ENCODE measurements around the gene BCL6.
"Not testable (repeated sequence)": the region's sequence is repeated elsewhere in the genome, so short reads cannot be mapped to it uniquely, and the experiment has no call there.

The BCL6 gene

GRCh38 chr3:187709155-187709554, 36.1 kb downstream of the BCL6 start:
- no peak for DNase-seq

- DNase-seq: no peak
Observed at GRCh38 chr3:187708696-187709095, 36.6 kb downstream of the BCL6 start.

- DNase-seq: peak; percentile 59
Observed at GRCh38 chr3:187706971-187707370, 38.3 kb downstream of the BCL6 start.

GRCh38 chr3:187705164-187705563, 40.1 kb downstream of the BCL6 start:
- no peak for DNase-seq

GRCh38 chr3:187702507-187703033, 42.7 kb downstream of the BCL6 start, which contains the start of gene RTP2:
Gene RTP2, minus strand, starts transcription at chr3:187702557. Its CDS starts 429 bp downstream, at chr3:187702128.
- no peak for DNase-seq

GRCh38 chr3:187700249-187700648, 45.0 kb downstream of the BCL6 start:
- no peak for DNase-seq

DNA sequence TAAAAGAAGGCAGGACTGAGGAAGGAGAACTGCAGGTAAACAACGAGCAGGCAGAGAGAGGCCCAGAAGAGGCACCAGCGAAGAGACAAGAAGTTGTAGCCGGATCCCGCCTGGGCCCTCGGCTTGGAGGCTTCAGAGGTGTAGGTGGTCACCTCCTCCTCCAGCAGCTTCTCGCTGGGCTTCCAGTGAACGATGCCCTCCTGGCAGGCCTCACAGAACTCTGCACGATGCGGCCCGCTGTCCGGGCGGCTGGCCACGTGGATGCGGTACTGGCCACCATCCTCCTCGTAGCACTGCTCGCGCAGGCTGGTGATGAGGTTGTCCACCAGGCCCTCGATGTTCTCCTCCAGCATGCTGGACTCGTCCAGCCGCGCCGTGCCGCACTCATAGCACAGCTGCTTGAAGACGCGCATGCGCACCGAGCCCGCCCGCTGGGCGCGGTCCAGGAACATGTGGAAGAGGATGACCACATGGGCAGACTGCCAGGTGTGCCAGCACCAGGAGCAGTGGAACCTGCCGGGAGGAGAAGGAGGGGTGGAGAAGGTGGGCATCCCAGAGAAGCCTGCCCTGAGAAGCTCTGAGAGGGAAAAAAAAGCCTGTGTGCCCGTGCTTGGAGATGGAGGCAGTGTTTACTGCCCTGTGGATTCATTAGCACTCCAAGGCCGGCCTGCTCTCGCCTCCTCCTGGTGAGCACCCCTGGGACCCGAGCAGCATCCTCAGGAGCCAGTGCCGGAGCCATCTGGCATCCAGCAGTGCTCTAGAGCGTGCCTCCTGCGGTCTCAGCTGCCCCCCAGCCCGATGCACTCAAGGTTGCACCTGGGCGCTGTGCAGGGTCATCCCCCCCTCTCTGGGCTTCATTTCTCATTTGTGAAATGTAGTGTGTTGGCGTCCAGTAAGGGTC, 46.5 kb downstream of the BCL6 start:
- no peak for DNase-seq

DNA sequence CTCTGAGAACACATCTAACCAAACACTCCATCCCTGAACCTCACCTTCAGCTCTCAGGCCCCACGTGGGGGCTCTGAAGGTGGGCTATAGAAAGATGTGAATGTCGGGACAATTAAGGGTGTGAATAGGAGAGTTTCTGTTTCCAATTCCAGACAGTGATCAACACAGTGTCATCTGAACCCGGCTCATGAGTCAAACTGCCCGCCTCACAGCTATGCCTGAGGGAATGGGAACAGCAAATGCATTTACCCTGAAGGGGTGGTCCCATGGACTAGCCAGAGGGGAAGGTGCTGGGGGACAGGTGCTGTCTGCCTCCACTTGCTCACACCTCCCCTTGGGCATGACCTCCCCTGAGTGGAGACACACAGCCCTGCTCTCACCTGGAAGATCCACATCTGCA, 49.2 kb downstream of the BCL6 start:
- no peak for DNase-seq

- no peak for DNase-seq
Observed at GRCh38 chr3:187695449-187695848, 49.8 kb downstream of the BCL6 start.

- no peak for DNase-seq
Observed at GRCh38 chr3:187694801-187695200, 50.5 kb downstream of the BCL6 start.

DNA sequence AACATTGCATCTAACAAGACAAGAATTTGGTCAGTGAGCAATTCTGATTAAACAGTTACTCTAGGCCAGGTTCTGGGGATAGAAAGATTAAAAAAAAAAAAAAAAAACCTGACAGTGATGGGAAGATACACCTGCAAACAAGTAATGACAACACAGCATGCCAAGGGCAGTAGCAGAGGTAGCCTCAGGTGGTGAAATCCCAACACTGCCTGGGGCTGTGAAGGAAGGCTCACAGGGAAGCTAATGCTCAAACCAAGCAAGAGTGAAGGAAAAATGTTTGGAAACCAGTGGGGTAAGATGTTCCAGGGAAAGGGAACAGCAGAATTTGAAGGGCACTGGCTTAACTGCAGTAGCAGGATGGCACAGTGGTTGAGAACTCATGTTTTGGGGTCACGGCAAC, 51.8 kb downstream of the BCL6 start:
- DNase-seq: no peak

GRCh38 chr3:187689984-187690383, 55.3 kb downstream of the BCL6 start:
- no peak for DNase-seq

DNA sequence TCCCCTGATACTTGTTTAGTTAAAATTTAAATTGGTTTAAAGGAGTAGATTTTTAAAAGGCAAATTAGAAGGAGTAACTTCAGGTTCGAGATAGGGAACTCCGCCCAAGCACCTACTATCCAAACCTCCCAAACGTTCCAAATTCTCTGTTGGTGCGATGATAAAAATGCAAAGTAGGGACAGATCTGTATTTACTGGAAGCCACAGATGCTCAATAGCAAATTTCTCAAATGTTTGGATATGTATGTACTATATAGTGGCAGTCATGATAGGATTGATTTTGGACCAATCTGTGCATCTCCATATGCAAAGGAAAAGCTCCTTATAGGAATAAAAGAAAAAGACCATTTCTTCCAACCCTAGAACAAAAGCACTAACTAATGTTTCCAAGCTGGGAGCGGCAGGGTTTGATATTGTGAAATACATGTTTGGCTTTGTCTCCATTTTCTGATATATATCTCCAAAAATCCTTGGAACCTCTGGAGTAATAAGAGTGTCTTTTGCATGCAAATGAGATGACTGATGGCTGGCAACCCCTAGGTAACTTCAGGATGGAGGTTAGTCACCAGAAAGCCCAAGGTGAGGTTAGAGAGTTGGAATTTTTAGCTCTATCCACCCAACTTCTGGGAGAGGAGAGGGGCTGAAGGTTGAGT, 58.5 kb downstream of the BCL6 start:
- DNase-seq: no peak

GRCh38 chr3:187685948-187686347, 59.3 kb downstream of the BCL6 start:
- DNase-seq: no peak

- DNase-seq: peak; percentile 54
Observed at GRCh38 chr3:187684880-187685279, 60.4 kb downstream of the BCL6 start.

DNA sequence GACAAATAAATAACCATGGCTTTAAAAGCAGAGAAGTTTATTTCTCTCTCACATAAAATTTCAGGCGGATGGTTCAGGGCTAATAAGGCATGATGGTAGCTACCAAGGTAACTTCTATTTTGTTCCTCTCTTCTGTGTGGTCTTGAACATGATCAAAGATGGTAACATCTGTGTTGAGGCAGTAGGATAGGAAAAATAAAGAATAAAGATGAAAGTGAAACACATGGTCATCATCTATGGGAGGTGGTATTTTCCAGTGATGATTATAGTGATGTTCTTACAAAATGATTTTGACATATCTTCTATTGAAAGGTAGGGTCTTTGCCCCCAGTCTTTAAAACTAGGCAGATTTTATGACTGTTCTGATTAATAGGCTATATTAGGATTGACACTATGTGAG, 60.8 kb downstream of the BCL6 start:
- DNase-seq: no peak

- not testable (repeated sequence) for DNase-seq
Observed at GRCh38 chr3:187681756-187682155, 63.5 kb downstream of the BCL6 start.

DNA sequence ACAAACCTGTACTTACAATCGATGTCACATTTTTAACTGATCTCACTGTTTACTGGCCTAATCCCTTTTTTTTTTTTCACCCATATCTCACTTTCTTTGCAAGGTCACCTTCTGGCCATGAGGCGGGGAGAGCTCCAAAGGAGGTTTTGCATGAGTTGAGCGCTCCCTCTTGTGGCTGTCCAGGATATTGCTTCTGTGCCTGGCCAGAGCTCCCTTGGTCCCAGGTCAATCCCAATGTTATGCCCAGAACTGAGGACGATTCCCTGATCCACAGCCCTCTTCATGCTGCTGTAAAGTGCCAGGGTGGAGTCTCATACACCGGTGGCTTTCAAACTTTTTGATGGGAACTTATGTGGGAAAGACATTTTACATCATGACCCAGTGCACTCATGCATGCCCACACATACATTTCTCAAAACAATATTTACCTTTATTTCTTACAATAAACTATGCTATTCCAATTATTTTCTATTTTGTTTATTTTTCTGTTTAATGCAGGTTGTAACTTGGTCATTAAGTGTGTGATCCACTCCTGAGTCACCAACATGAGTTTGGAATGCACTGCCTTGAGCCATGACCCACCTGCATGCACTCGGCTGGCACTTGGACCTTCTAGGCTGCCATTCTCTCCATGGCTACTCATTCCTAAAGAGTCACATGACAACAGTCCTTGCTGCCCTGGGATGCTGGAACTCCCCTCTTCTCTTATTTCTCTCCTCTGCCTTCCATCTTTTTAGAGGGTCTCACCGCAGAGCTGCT, 65.5 kb downstream of the BCL6 start:
- DNase-seq: peak; percentile 82

DNA sequence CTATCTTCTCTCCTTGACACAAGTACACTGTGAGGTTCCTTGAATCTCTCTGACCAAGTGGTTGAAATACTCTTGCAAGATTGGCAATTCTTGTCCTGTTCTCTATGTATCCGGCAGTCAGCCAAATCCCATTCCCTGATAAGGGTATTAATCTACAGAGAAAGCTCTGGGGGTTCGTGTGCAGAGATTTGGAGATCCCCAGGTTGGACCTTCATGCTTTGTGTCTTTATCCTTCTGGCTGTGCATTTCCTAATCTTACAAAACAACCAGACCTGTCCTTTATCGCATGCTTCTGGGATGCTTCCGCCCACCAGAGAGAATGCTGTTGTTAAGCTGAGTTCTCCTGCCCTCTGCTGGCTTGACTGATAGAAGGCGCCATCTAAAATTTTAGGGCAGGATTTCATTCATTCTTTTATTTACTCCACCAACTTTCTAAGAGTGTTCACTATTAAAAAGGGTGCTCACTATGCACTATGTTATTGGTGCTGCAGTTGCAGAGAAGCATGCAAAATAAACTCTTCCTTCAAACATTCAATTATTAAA, 66.5 kb downstream of the BCL6 start:
- peak; percentile 83 for DNase-seq

DNA sequence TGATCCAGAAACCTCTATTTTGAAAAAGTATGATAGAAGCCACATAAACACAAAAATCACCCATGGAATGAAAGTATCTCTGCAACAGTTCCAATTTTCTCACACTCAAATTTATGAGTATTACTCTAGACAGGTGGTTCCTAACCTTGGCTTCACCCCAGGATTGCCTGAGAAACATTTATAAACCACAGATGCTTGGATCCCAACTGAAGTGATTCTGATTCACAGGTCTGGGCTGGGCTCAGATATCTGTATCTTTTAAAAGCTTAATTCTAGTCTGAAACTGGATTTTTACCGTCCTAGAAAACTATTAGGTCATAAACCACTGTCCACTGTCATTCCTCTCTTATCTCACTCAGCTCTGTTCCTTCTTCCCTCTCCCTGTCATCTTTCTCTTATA, 67.7 kb downstream of the BCL6 start:
- DNase-seq: no peak

DNA sequence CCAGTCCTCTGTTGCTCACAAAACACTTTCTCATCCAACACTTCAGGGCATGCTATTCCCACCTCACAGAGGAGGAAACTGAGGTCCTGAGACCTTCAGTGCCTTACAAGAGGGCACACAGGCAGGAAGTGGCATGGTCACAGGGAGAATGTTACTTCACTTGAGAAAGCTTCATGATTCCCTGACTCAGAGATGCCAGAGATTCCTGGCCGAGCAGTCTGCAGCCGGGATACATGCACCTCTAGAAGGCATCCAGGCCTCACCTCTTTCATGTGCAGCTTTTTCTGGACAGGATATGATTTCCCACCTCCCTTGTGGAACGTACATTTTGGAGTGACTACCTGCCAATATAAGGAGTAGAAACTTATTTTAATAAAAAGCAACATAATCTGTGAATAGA, 72.3 kb downstream of the BCL6 start:
- no peak for DNase-seq
